OCI-LY3 (cell line): ENCODE data around the gene CD3G.

Experiments used
- H2AFZ ChIP-seq: fragments of 200-600, 300-600 bp; shearing (Covaris generic); 2 replicates; pipeline ENCODE4 v1.6.0; 2014; ENCODE audit warnings: antibody characterized with exemption, low read depth, low read length
- H3K27ac ChIP-seq: fragments of 200-600, 300-600 bp; sonication (generic); 2 replicates; pipeline ENCODE4 v1.5.1; 2014; ENCODE audit warnings: mild to moderate bottlenecking, low read length, moderate library complexity, mixed read lengths
- H3K27me3 ChIP-seq: fragments of 200-600, 300-600 bp; sonication (generic); 2 replicates; pipeline ENCODE4 v1.6.1; 2014; ENCODE audit warnings: low read depth, low read length, mixed read lengths
- H3K36me3 ChIP-seq: fragments of 200-600, 300-600 bp; sonication (generic); replicated peaks from 2 replicates; pipeline ENCODE3; 2014; ENCODE audit warnings: low read depth, low read length, mixed read lengths
- H3K4me1 ChIP-seq: fragments of 300-600, 200-600 bp; sonication (generic); 2 replicates; pipeline ENCODE4 v1.6.1; 2014; ENCODE audit warnings: low read length, mixed read lengths
- H3K4me2 ChIP-seq: fragments of 200-600, 300-600 bp; sonication (generic); 2 replicates; pipeline ENCODE4 v1.6.1; 2014; ENCODE audit warnings: low read length, mixed read lengths
- H3K4me3 ChIP-seq: fragments of 300-600, 200-600 bp; sonication (generic); 2 replicates; pipeline ENCODE4 v1.5.1; 2014; ENCODE audit warnings: antibody characterized with exemption, mild to moderate bottlenecking, low read length, moderate library complexity
- H3K79me2 ChIP-seq: fragments of 300-600, 200-600 bp; shearing (Covaris generic); 2 replicates; pipeline ENCODE4 v1.6.1; 2014; ENCODE audit warnings: mild to moderate bottlenecking, low read length, mixed read lengths
- H3K9ac ChIP-seq: fragments of 300-600, 200-600 bp; shearing (Covaris generic); 2 replicates; pipeline ENCODE4 v1.6.0; 2014; ENCODE audit warnings: mild to moderate bottlenecking, low read length, moderate library complexity
- H3K9me3 ChIP-seq: fragments of 200-600, 300-600 bp; shearing (Covaris generic); 2 replicates; pipeline ENCODE4 v1.6.1; 2014; ENCODE audit warnings: low read length, mixed read lengths; ENCODE audit not compliant: insufficient read depth
- H4K20me1 ChIP-seq: fragments of 200-600, 300-600 bp; sonication (generic); 2 replicates; pipeline ENCODE4 v1.6.1; 2016; ENCODE audit warnings: low read length, mixed read lengths; ENCODE audit not compliant: insufficient read depth
- CTCF ChIP-seq: fragments of 200-600, 300-600 bp; sonication (generic); IDR thresholded peaks from 2 replicates; pipeline ENCODE4 v1.5.1; 2014; ENCODE audit warnings: antibody characterized with exemption, low read length, low read depth
- EZH2phosphoT487 ChIP-seq: fragments of 200-600 bp; shearing (Covaris generic); IDR thresholded peaks from 2 replicates; pipeline ENCODE4 v1.6.1; 2018; ENCODE audit warnings: antibody characterized with exemption, mixed run types, low read depth

CD3G gene

GRCh38 chr11:118325283-118325682 is 18.9 kb upstream of the CD3G start:
- no peaks in the 10 kb centered on the region for H3K9me3 ChIP-seq
- no peaks in the 10 kb centered on the region for H3K4me1 ChIP-seq
- H3K4me2 ChIP-seq, result no peak overlapping the region
- H3K4me3 ChIP-seq, result no peak overlapping the region
- H3K79me2 ChIP-seq, result no peaks in the 10 kb centered on the region
- no peak overlapping the region for H3K9ac ChIP-seq
- no peak overlapping the region for H3K27ac ChIP-seq
- H3K36me3 ChIP-seq, result no peaks in the 10 kb centered on the region
- H2AFZ ChIP-seq, result no peak overlapping the region
- H4K20me1 ChIP-seq, result no peaks in the 10 kb centered on the region
- H3K27me3 ChIP-seq, result peaks cover 10% of the 10 kb centered on the region; the same call in 1 of the 2 replicates
- TF ChIP-seq EZH2phosphoT487, result no peak
- TF ChIP-seq CTCF, result no peak

DNA sequence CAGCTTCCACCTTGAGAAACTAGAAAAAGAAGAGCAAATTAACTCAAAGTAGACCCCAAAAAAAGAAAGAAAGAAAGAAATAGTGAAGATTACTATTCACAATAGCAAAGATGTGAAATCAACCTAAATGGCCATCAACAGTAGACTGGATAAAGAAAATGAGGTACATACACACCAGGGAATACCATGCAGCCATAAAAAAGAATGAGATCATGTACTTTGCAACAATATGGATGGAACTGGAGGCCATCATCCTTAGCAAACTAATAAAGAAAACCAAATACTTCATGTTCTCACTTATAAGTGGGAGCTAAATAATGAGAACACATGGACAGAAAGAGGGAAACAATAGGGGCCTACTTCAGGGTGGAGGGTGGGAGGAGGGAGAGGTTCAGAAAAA is 15.4 kb upstream of the CD3G start:
- no peak for TF ChIP-seq EZH2phosphoT487
- no peak for TF ChIP-seq CTCF
- no peak overlapping the region for H3K27ac ChIP-seq
- no peaks in the 10 kb centered on the region for H3K36me3 ChIP-seq
- no peaks in the 10 kb centered on the region for H4K20me1 ChIP-seq
- no peaks in the 10 kb centered on the region for H3K79me2 ChIP-seq
- H3K4me3 ChIP-seq, result no peak overlapping the region
- no peak overlapping the region for H3K9ac ChIP-seq
- H3K4me1 ChIP-seq, result no peaks in the 10 kb centered on the region
- no peaks in the 10 kb centered on the region for H3K9me3 ChIP-seq
- peaks cover 10% of the 10 kb centered on the region; the same call in 1 of the 2 replicates for H3K27me3 ChIP-seq
- no peak overlapping the region for H2AFZ ChIP-seq
- no peak overlapping the region for H3K4me2 ChIP-seq

GRCh38 chr11:118334745-118335144 is 9.4 kb upstream of the CD3G start:
- no peaks in the 10 kb centered on the region for H3K27me3 ChIP-seq
- TF ChIP-seq CTCF (no peak), EZH2phosphoT487 (no peak)
- H3K79me2 ChIP-seq, result no peaks in the 10 kb centered on the region
- no peak overlapping the region for H3K27ac ChIP-seq
- H3K36me3 ChIP-seq, result no peaks in the 10 kb centered on the region
- no peak overlapping the region for H3K9ac ChIP-seq
- no peak overlapping the region for H2AFZ ChIP-seq
- H3K9me3 ChIP-seq, result no peaks in the 10 kb centered on the region
- no peaks in the 10 kb centered on the region for H3K4me1 ChIP-seq
- H3K4me2 ChIP-seq, result no peak overlapping the region
- no peak overlapping the region for H3K4me3 ChIP-seq
- no peaks in the 10 kb centered on the region for H4K20me1 ChIP-seq

DNA sequence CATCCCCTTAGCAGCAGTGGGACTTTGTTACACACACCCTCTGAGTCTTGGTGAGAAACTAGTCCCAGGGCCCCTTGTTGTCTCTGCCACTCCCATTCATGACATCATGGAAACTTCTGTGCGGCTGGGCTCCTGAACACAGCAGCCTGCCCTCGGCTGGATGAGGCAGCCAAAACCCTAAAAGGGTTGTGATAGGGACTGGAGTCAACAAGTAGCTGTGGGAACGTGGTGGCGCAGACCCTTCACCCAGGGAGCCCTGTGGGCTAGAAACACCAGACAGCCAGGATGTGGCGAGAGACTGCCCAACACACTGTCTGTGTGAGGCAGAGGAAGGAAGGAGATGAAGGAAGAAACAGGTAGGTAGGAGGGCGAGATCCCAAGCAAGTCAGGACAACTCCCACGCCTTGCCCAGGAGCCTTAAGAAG is 5.5 kb upstream of the CD3G start:
- Histone ChIP-seq H3K27ac (no peak overlapping the region), H2AFZ (no peak overlapping the region), H3K4me2 (no peak overlapping the region), H3K4me1 (peaks cover 2% of the 10 kb centered on the region; the same call in 1 of the 2 replicates), H4K20me1 (no peaks in the 10 kb centered on the region), H3K36me3 (no peaks in the 10 kb centered on the region), H3K4me3 (no peak overlapping the region), H3K79me2 (no peaks in the 10 kb centered on the region), H3K27me3 (no peaks in the 10 kb centered on the region), H3K9me3 (no peaks in the 10 kb centered on the region), H3K9ac (no peak overlapping the region)
- TF ChIP-seq EZH2phosphoT487 (no peak), CTCF (no peak)
